Lower leg skin (tissue), 4 donors: ENCODE data around the gene RHOF. TPM values are rescaled to one million over a fixed set of nuclear protein-coding genes. Genes with fewer than 3 reads are reported as not detected.

Experiments
- DNase-seq, 2 donors: peaks; one replicate each; pipeline ENCODE4 v3.0.0-alpha.2; 2019; ENCODE audit warnings: low spot score in 2 of 2
- H3K4me3 ChIP-seq: fragments of 200-600 bp; sonication (generic); 2 replicates; pipeline ENCODE4 v1.5.1; 2017; ENCODE audit warnings: mild to moderate bottlenecking, low read depth; ENCODE audit not compliant: poor library complexity, severe bottlenecking
- CTCF ChIP-seq, 3 donors: fragments of 450-650 bp; IDR thresholded peaks; one replicate each; pipeline ENCODE4 v1.5.1; 2016; ENCODE audit warnings: antibody characterized with exemption in 3 of 3, mild to moderate bottlenecking in 3 of 3, moderate library complexity in 2 of 3
- POLR2A ChIP-seq, 2 donors: fragments of 450-650 bp; IDR thresholded peaks; one replicate each; pipeline ENCODE4 v1.6.1; 2016 to 2017; ENCODE audit warnings: antibody characterized with exemption in 2 of 2, mild to moderate bottlenecking in 1 of 2, moderate library complexity in 1 of 2
- WGBS, 2 donors: methylation state at CpG; one replicate each; pipeline ENCODE4 v1.1.5; 2018; 5-methylcytosine and 5-hydroxymethylcytosine counted together
- intact Hi-C: fragments of 100-400 bp; cut with DNase I; formaldehyde crosslinking; loops from one replicate; pipeline ENCODE4 v1.15.0; 2023; ENCODE audit warnings: low total_unique reads
- total RNA-seq, 4 donors: library from RNA; depleted of rRNA; stranded (reverse); fragments of >200 nt; gene quantifications; one replicate each; pipeline ENCODE4 v1.1.0, GENCODE V29; 2016

The RHOF gene
- total RNA-seq, 4 donors from 2014 or later, result 5.4 to 24.1 (median 9.9) TPM

- 0 to 1% methylated on average over 53 to 55 of the region's 86 CpGs for WGBS, 2 donors
- H3K4me3 ChIP-seq, result peak overlapping the region; percentile 78
- intact Hi-C loops, result no loop called here
- TF ChIP-seq POLR2A (IDR thresholded peaks at IDR 0.05) (no peak), CTCF (IDR thresholded peaks at IDR 0.05) (no peak)
- DNase-seq, result peak; percentile 75 to 96
These were observed 7.5 kb upstream of the RHOF start for GRCh38 chr12:121800694-121801594.

GRCh38 chr12:121799842-121800693, 6.6 kb upstream of the RHOF start:
- WGBS, 2 donors, result 0% methylated on average over 38 to 47 of the region's 84 CpGs
- peak; percentile 91 to 98 for DNase-seq
- peak in 1 of 2 donors; percentile 15 for TF ChIP-seq POLR2A (IDR thresholded peaks at IDR 0.05)
- TF ChIP-seq CTCF (IDR thresholded peaks at IDR 0.05), result no peak
- H3K4me3 ChIP-seq, result peak overlapping the region; percentile 78
- intact Hi-C loops, result no loop called here

- intact Hi-C loops, result no loop called here
- WGBS, 2 donors, result 14 to 15% methylated on average over 15 to 18 of the region's 30 CpGs
- DNase-seq, result peak; percentile 82 to 95
- no peak overlapping the region for H3K4me3 ChIP-seq
- TF ChIP-seq POLR2A (IDR thresholded peaks at IDR 0.05) (no peak), CTCF (IDR thresholded peaks at IDR 0.05) (no peak)
These were observed 5.8 kb upstream of the RHOF start for GRCh38 chr12:121799156-121799841.

GRCh38 chr12:121798787-121799155, 5.3 kb upstream of the RHOF start:
- H3K4me3 ChIP-seq, result no peak overlapping the region
- DNase-seq, result peak in 1 of 2 donors; percentile 89
- intact Hi-C loops, result no loop called here
- WGBS, 2 donors, result 49% methylated on average over 10 of the region's 10 CpGs
- TF ChIP-seq POLR2A (IDR thresholded peaks at IDR 0.05), result no peak
- TF ChIP-seq CTCF (IDR thresholded peaks at IDR 0.05), result no peak

- WGBS, 2 donors, result 17 to 34% methylated on average over 11 to 19 of the region's 19 CpGs
- TF ChIP-seq CTCF (IDR thresholded peaks at IDR 0.05), result no peak
- intact Hi-C loops, result no loop called here
These were observed 4.7 kb upstream of the RHOF start for GRCh38 chr12:121797937-121798786.

More at GRCh38 chr12:121797937-121798786, 4.7 kb upstream of the RHOF start:
- no peak overlapping the region for H3K4me3 ChIP-seq
- DNase-seq, result peak in 1 of 2 donors; percentile 93
